Activated CD4-positive, alpha-beta T cell treated with anti-CD3 and anti-CD28 coated beads, Interleukin-2, amount 10 ng/mL, durations not matched to agents 24 days and 14 days (primary cell): Measurements from ENCODE around the gene KLK12. TPM values are rescaled to one million over a fixed set of nuclear protein-coding genes. Genes with fewer than 3 reads are reported as not detected.

Source experiments
- DNase-seq: peaks from one replicate; pipeline ENCODE4 v3.0.0; 2022
- H3K27ac Mint-ChIP-seq: one replicate; pipeline ENCODE4 v1.8.0; 2022; ENCODE audit warnings: mild to moderate bottlenecking, mixed read lengths
- H3K27me3 Mint-ChIP-seq: one replicate; pipeline ENCODE4 v1.8.0; 2022; ENCODE audit warnings: mixed read lengths
- H3K36me3 Mint-ChIP-seq: one replicate; pipeline ENCODE4 v1.8.0; 2022; ENCODE audit warnings: low read depth, mild to moderate bottlenecking, mixed read lengths
- H3K4me1 Mint-ChIP-seq: one replicate; pipeline ENCODE4 v1.8.0; 2021; ENCODE audit warnings: mixed read lengths
- H3K4me3 Mint-ChIP-seq: one replicate; pipeline ENCODE4 v1.8.0; 2022; ENCODE audit warnings: mild to moderate bottlenecking, moderate library complexity, mixed read lengths
- H3K9me3 Mint-ChIP-seq: one replicate; pipeline ENCODE4 v1.8.0; 2021; ENCODE audit warnings: mixed read lengths
- intact Hi-C: fragments of 100-400 bp; cut with micrococcal nuclease; formaldehyde crosslinking; loops from one replicate; pipeline ENCODE4 v1.15.1; 2023
- total RNA-seq: library from RNA; stranded (reverse); gene quantifications from 2 replicates; pipeline ENCODE4 v1.2.3, GENCODE V29; 2022

Gene KLK12
- total RNA-seq, 1 donor from 2014 or later, result not detected

GRCh38 chr19:51066393-51067186, 31.8 kb upstream of the KLK12 start:
- Mint-ChIP-seq H3K9me3 (peaks cover under 1% of the 10 kb centered on the region), H3K36me3 (no peaks in the 10 kb centered on the region), H3K4me1 (no peaks in the 10 kb centered on the region), H3K27me3 (peaks cover 20% of the 10 kb centered on the region), H3K27ac (no peak overlapping the region), H3K4me3 (no peak overlapping the region)
- intact Hi-C loops, result no loop called here
- no peak for DNase-seq

- Mint-ChIP-seq H3K27ac (no peak overlapping the region), H3K36me3 (no peaks in the 10 kb centered on the region), H3K9me3 (peaks cover 9% of the 10 kb centered on the region), H3K27me3 (peaks cover 21% of the 10 kb centered on the region), H3K4me1 (no peaks in the 10 kb centered on the region), H3K4me3 (no peak overlapping the region)
- no peak for DNase-seq
- intact Hi-C loops, result no loop called here
Measured at GRCh38 chr19:51065221-51065960, 30.6 kb upstream of the KLK12 start.

- no peak for DNase-seq
- peaks cover 9% of the 10 kb centered on the region for H3K9me3 Mint-ChIP-seq
- no peak within 1 kb of the TSS for H3K4me3 Mint-ChIP-seq
- H3K27ac Mint-ChIP-seq, result no peak within 1 kb of the TSS
- no peaks in the 10 kb centered on the region for H3K4me1 Mint-ChIP-seq
- intact Hi-C loops, result no loop called here
- H3K36me3 Mint-ChIP-seq, result no peaks in the 10 kb centered on the region
- H3K27me3 Mint-ChIP-seq, result peaks cover 21% of the 10 kb centered on the region
Measured at GRCh38 chr19:51064534-51065220, 29.9 kb upstream of the KLK12 start, which contains the start of gene KLK13. KLK13 (minus strand) TSS chr19:51065092; CDS start chr19:51065067, 25 bp downstream.

GRCh38 chr19:51063664-51064063, 28.9 kb upstream of the KLK12 start:
- peaks cover 9% of the 10 kb centered on the region for H3K9me3 Mint-ChIP-seq
- H3K36me3 Mint-ChIP-seq, result no peaks in the 10 kb centered on the region
- no peak for DNase-seq
- H3K27ac Mint-ChIP-seq, result no peak overlapping the region
- no peak overlapping the region for H3K4me3 Mint-ChIP-seq
- intact Hi-C loops, result no loop called here
- H3K27me3 Mint-ChIP-seq, result peaks cover 21% of the 10 kb centered on the region
- no peaks in the 10 kb centered on the region for H3K4me1 Mint-ChIP-seq

GRCh38 chr19:51060973-51061372, 26.2 kb upstream of the KLK12 start:
- Mint-ChIP-seq H3K4me1 (no peaks in the 10 kb centered on the region), H3K36me3 (no peaks in the 10 kb centered on the region), H3K4me3 (no peak overlapping the region), H3K27me3 (peaks cover 13% of the 10 kb centered on the region), H3K27ac (no peak overlapping the region), H3K9me3 (peaks cover 9% of the 10 kb centered on the region)
- no peak for DNase-seq
- intact Hi-C loops, result no loop called here

GRCh38 chr19:51060336-51060735, 25.5 kb upstream of the KLK12 start:
- H3K27ac Mint-ChIP-seq, result no peak overlapping the region
- H3K27me3 Mint-ChIP-seq, result peaks cover 10% of the 10 kb centered on the region
- no peaks in the 10 kb centered on the region for H3K36me3 Mint-ChIP-seq
- H3K4me3 Mint-ChIP-seq, result no peak overlapping the region
- peaks cover 9% of the 10 kb centered on the region for H3K9me3 Mint-ChIP-seq
- no peaks in the 10 kb centered on the region for H3K4me1 Mint-ChIP-seq
- DNase-seq, result no peak
- intact Hi-C loops, result no loop called here

- H3K27me3 Mint-ChIP-seq, result peaks cover 8% of the 10 kb centered on the region
- peaks cover 9% of the 10 kb centered on the region for H3K9me3 Mint-ChIP-seq
- no peaks in the 10 kb centered on the region for H3K36me3 Mint-ChIP-seq
- H3K4me3 Mint-ChIP-seq, result no peak overlapping the region
- no peaks in the 10 kb centered on the region for H3K4me1 Mint-ChIP-seq
- no peak for DNase-seq
- intact Hi-C loops, result no loop called here
- no peak overlapping the region for H3K27ac Mint-ChIP-seq
Measured at GRCh38 chr19:51059715-51060114, 24.9 kb upstream of the KLK12 start.

GRCh38 chr19:51055866-51056265, 21.1 kb upstream of the KLK12 start:
- Mint-ChIP-seq H3K27ac (no peak overlapping the region), H3K27me3 (peaks cover 16% of the 10 kb centered on the region), H3K9me3 (peaks cover 2% of the 10 kb centered on the region), H3K4me3 (no peak overlapping the region), H3K36me3 (no peaks in the 10 kb centered on the region), H3K4me1 (no peaks in the 10 kb centered on the region)
- intact Hi-C loops, result no loop called here
- no peak for DNase-seq

GRCh38 chr19:51047031-51047335, 12.2 kb upstream of the KLK12 start:
- Mint-ChIP-seq H3K27me3 (peaks cover 12% of the 10 kb centered on the region), H3K27ac (no peak overlapping the region), H3K4me1 (no peaks in the 10 kb centered on the region), H3K9me3 (no peaks in the 10 kb centered on the region), H3K36me3 (no peaks in the 10 kb centered on the region), H3K4me3 (no peak overlapping the region)
- intact Hi-C loops, result no loop called here
- no peak for DNase-seq

GRCh38 chr19:51044327-51044726, 9.5 kb upstream of the KLK12 start:
- no peaks in the 10 kb centered on the region for H3K4me1 Mint-ChIP-seq
- no peak overlapping the region for H3K4me3 Mint-ChIP-seq
- no peaks in the 10 kb centered on the region for H3K36me3 Mint-ChIP-seq
- no peaks in the 10 kb centered on the region for H3K9me3 Mint-ChIP-seq
- no peak for DNase-seq
- no peak overlapping the region for H3K27ac Mint-ChIP-seq
- H3K27me3 Mint-ChIP-seq, result peaks cover 12% of the 10 kb centered on the region
- intact Hi-C loops, result no loop called here

- no peak for DNase-seq
- no peaks in the 10 kb centered on the region for H3K4me1 Mint-ChIP-seq
- intact Hi-C loops, result no loop called here
- no peaks in the 10 kb centered on the region for H3K36me3 Mint-ChIP-seq
- H3K27me3 Mint-ChIP-seq, result peaks cover 12% of the 10 kb centered on the region
- H3K9me3 Mint-ChIP-seq, result no peaks in the 10 kb centered on the region
- H3K4me3 Mint-ChIP-seq, result no peak overlapping the region
- no peak overlapping the region for H3K27ac Mint-ChIP-seq
Measured at GRCh38 chr19:51043497-51043896, 8.7 kb upstream of the KLK12 start.

- Mint-ChIP-seq H3K9me3 (no peaks in the 10 kb centered on the region), H3K27me3 (no peaks in the 10 kb centered on the region), H3K27ac (no peak overlapping the region), H3K4me1 (no peaks in the 10 kb centered on the region), H3K36me3 (no peaks in the 10 kb centered on the region), H3K4me3 (no peak overlapping the region)
- intact Hi-C loops, result no loop called here
- no peak for DNase-seq
Measured at GRCh38 chr19:51040151-51040550, 5.3 kb upstream of the KLK12 start.

- Mint-ChIP-seq H3K36me3 (no peaks in the 10 kb centered on the region), H3K27ac (no peak overlapping the region), H3K4me3 (no peak overlapping the region), H3K9me3 (no peaks in the 10 kb centered on the region), H3K4me1 (no peaks in the 10 kb centered on the region), H3K27me3 (no peaks in the 10 kb centered on the region)
- intact Hi-C loops, result no loop called here
- DNase-seq, result no peak
Measured at GRCh38 chr19:51036519-51036918, 1.7 kb upstream of the KLK12 start.

- no peaks in the 10 kb centered on the region for H3K9me3 Mint-ChIP-seq
- intact Hi-C loops, result no loop called here
- H3K4me3 Mint-ChIP-seq, result no peak overlapping the region
- no peaks in the 10 kb centered on the region for H3K4me1 Mint-ChIP-seq
- no peak overlapping the region for H3K27ac Mint-ChIP-seq
- no peak for DNase-seq
- no peaks in the 10 kb centered on the region for H3K36me3 Mint-ChIP-seq
- peaks cover 3% of the 10 kb centered on the region for H3K27me3 Mint-ChIP-seq
Measured at GRCh38 chr19:51031880-51032225, 2.9 kb downstream of the KLK12 start.
